Liver (tissue), 9 donors: ENCODE results near the gene ADGRA1. TPM values are rescaled to one million over a fixed set of nuclear protein-coding genes. Genes with fewer than 3 reads are reported as not detected.

Experiments
- DNase-seq: peaks from one replicate; pipeline ENCODE4 v3.0.0-alpha.2; 2017; ENCODE audit warnings: low spot score
- H3K27ac ChIP-seq, 2 donors: one replicate each; pipeline ENCODE4 v1.7.0; 2013; ENCODE audit warnings: inconsistent platforms in 2 of 2, low read length in 2 of 2, control low read depth in 1 of 2, low read depth in 1 of 2, mild to moderate bottlenecking in 1 of 2
- H3K27me3 ChIP-seq, 4 donors: one replicate each; pipeline versions ENCODE4 v1.6.1 to v1.7.0; 2013; ENCODE audit warnings: low read length in 3 of 4, inconsistent platforms in 1 of 4, mild to moderate bottlenecking in 1 of 4, moderate library complexity in 1 of 4; ENCODE audit not compliant: control insufficient read depth in 4 of 4, insufficient read depth in 4 of 4
- H3K36me3 ChIP-seq, 4 donors: one replicate each; pipeline versions ENCODE4 v1.6.1 to v1.7.0; 2013; ENCODE audit warnings: low read length in 3 of 4, mild to moderate bottlenecking in 3 of 4, low read depth in 1 of 4, moderate library complexity in 1 of 4; ENCODE audit not compliant: control insufficient read depth in 4 of 4, insufficient read depth in 3 of 4
- H3K4me1 ChIP-seq, 4 donors: one replicate each; pipeline versions ENCODE4 v1.6.1 to v1.7.0; 2013; ENCODE audit warnings: low read length in 3 of 4, mild to moderate bottlenecking in 3 of 4, moderate library complexity in 1 of 4; ENCODE audit not compliant: control insufficient read depth in 4 of 4, insufficient read depth in 4 of 4
- H3K4me3 ChIP-seq, 3 donors: one replicate each; pipeline versions ENCODE4 v1.6.1 to v1.7.0; 2013; ENCODE audit warnings: low read length in 3 of 3, control low read depth in 1 of 3, low read depth in 1 of 3, mild to moderate bottlenecking in 1 of 3
- H3K9ac ChIP-seq, 2 donors: one replicate each; pipeline ENCODE4 v1.7.0; 2013; ENCODE audit warnings: low read length in 2 of 2, mild to moderate bottlenecking in 2 of 2, moderate library complexity in 2 of 2, control low read depth in 1 of 2, low read depth in 1 of 2
- H3K9me3 ChIP-seq, 4 donors: one replicate each; pipeline versions ENCODE4 v1.6.1 to v1.7.0; 2013; ENCODE audit warnings: low read length in 3 of 4; ENCODE audit not compliant: control insufficient read depth in 4 of 4
- EGR1 ChIP-seq, 2 donors: IDR thresholded peaks; 2 replicates each; pipeline ENCODE4 v1.6.1; 2016 to 2018; ENCODE audit warnings: antibody characterized with exemption in 2 of 2, low read depth in 2 of 2
- FOXA1 ChIP-seq: IDR thresholded peaks from 2 replicates; pipeline ENCODE4 v1.6.1; 2016; ENCODE audit warnings: antibody characterized with exemption
- HNF4A ChIP-seq, 2 donors: conservative IDR thresholded peaks; 2 replicates each; pipeline ENCODE4 v1.6.1; 2016; ENCODE audit warnings: antibody characterized with exemption in 2 of 2, mild to moderate bottlenecking in 2 of 2
- HNF4G ChIP-seq: IDR thresholded peaks from 2 replicates; pipeline ENCODE4 v1.6.1; 2016; ENCODE audit warnings: antibody characterized with exemption
- JUND ChIP-seq, 2 donors: IDR thresholded peaks; 2 replicates each; pipeline ENCODE4 v1.6.1; 2016; ENCODE audit warnings: antibody characterized with exemption in 2 of 2
- NR2F2 ChIP-seq: IDR thresholded peaks from 2 replicates; pipeline ENCODE4 v1.6.1; 2016; ENCODE audit warnings: antibody characterized with exemption
- RXRA ChIP-seq, 2 donors: IDR thresholded peaks; 2 replicates each; pipeline ENCODE4 v1.6.1; 2017 to 2018; ENCODE audit warnings: antibody characterized with exemption in 2 of 2, mild to moderate bottlenecking in 1 of 2
- TAF1 ChIP-seq: conservative IDR thresholded peaks from 2 replicates; pipeline ENCODE4 v1.6.1; 2016; ENCODE audit warnings: antibody characterized with exemption, mild to moderate bottlenecking
- YY1 ChIP-seq: IDR thresholded peaks from 2 replicates; pipeline ENCODE4 v1.6.1; 2016; ENCODE audit warnings: antibody characterized with exemption, mild to moderate bottlenecking
- WGBS: extraction: QIAGEN DNeasy Blood & Tissue Kit; methylation state at CpG from one replicate; pipeline ENCODE4 v1.1.7; 2013; 5-methylcytosine and 5-hydroxymethylcytosine counted together
- polyA plus RNA-seq, 2 donors: library from polyadenylated mRNA; stranded (reverse) in 1 of 2; unstranded in 1 of 2; fragments of 200-250 nt in 1 of 2; fragments of >200 nt in 1 of 2; fragmentation: Nextera tagmentation in 1 of 2; extraction: Ambion mirVana in 1 of 2; gene quantifications; one replicate each; pipeline versions ENCODE4 v1.2.1 to v1.2.3, GENCODE V29; 2013 to 2015
- total RNA-seq, 2 donors: library from RNA; depleted of rRNA; stranded (reverse); fragments of >200 nt; gene quantifications; one replicate each; pipeline ENCODE4 v1.2.3, GENCODE V29; 2014
- TF ChIP-seq, protein P1 (sequence below): IDR thresholded peaks from 2 replicates; pipeline ENCODE4 v1.6.1; 2016; ENCODE audit warnings: antibody characterized with exemption
- TF ChIP-seq, protein P2 (sequence below): fragments of 150-350 bp; IDR thresholded peaks from 2 replicates; pipeline ENCODE4 v1.5.1; 2017; ENCODE audit warnings: improper control_type of control experiment, low read depth, low read length; ENCODE audit not compliant: missing input control
- TF ChIP-seq, protein P3 (sequence below): IDR thresholded peaks from 2 replicates; pipeline ENCODE4 v1.6.1; 2016; ENCODE audit warnings: antibody characterized with exemption, mild to moderate bottlenecking
- TF ChIP-seq, protein P4 (sequence below): IDR thresholded peaks from 2 replicates; pipeline ENCODE4 v1.6.1; 2016; ENCODE audit warnings: antibody characterized with exemption
- donor health status: healthy.
- donor health status: healthy.
- donor health status: healthy.
- donor health status: healthy.
- donor health status: healthy.

Gene ADGRA1
- total and polyA plus RNA-seq, 4 donors = 0.08 to 0.70 (median 0.12) TPM; not detected in 1

DNA sequence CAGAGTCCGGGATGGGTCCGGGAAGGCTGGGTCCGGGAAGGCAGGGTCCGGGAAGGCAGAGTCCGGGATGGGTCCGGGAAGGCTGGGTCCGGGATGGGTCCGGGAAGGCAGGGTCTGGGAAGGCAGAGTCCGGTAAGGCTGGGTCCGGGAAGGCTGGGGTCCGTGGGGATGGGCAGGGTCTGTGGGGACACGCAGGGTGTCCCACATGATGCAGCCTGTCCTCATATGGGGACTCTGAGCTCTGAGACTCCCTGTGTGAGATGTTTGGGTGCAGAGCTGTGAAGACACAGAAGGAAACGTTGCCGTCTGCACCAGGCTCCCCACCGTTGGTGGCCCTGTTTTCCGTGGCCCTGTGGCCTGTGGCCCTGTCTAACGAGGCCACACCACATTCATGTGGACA lies 45.7 kb upstream of the ADGRA1 start:
- H3K27ac ChIP-seq = no peak overlapping the region
- H3K4me1 ChIP-seq = no peaks in the 10 kb centered on the region
- no peak for DNase-seq
- TF ChIP-seq, protein P1, sequence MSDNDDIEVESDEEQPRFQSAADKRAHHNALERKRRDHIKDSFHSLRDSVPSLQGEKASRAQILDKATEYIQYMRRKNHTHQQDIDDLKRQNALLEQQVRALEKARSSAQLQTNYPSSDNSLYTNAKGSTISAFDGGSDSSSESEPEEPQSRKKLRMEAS = no peak
- no peak for TF ChIP-seq FOXA1
- TF ChIP-seq EGR1 (IDR thresholded peaks at IDR 0.05; ENCODE audit: low read depth in 2 of 2) = no peak
- TF ChIP-seq JUND (IDR thresholded peaks at IDR 0.05) = no peak
- H3K9me3 ChIP-seq = no peaks in the 10 kb centered on the region
- no peak overlapping the region for H3K4me3 ChIP-seq
- H3K9ac ChIP-seq = no peak overlapping the region
- no peaks in the 10 kb centered on the region for H3K36me3 ChIP-seq
- 86% methylated on average over 17 of the region's 17 CpGs for WGBS
- H3K27me3 ChIP-seq = peaks cover 0 to 2% (median 0%) of the 10 kb centered on the region in 4 donors

DNA sequence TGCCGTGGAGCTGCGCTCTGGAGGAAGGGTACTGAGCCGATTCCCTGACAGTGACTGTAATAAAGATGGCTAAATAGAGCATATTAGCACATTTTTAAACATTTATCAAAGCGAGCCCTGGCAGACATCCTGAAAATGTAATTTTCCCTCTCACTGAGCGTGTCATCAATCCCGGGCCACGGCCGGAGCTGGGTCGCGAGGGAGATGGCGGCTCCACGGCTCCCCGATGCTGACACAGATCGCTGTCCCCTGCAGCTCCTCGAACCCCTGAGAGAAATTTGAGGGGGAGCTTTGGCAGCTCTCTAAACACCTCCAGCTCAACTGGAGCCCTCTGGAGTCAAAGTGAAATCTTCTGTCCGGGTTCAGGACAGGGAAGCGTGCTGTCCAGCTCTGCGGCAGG lies 44.9 kb upstream of the ADGRA1 start:
- Histone ChIP-seq H3K27ac (no peak overlapping the region), H3K4me3 (no peak overlapping the region), H3K27me3 (peaks cover 0 to 2% (median 0%) of the 10 kb centered on the region in 4 donors), H3K9ac (no peak overlapping the region), H3K4me1 (no peaks in the 10 kb centered on the region), H3K36me3 (no peaks in the 10 kb centered on the region), H3K9me3 (no peaks in the 10 kb centered on the region)
- WGBS = 75% methylated on average over 18 of the region's 18 CpGs
- no peak for DNase-seq
- TF ChIP-seq EGR1 (IDR thresholded peaks at IDR 0.05; ENCODE audit: low read depth in 2 of 2) (no peak), RXRA (IDR thresholded peaks at IDR 0.05) (no peak), NR2F2 (no peak), HNF4A (conservative IDR thresholded peaks at IDR 0.05) (no peak), FOXA1 (no peak), TAF1 (no peak), JUND (IDR thresholded peaks at IDR 0.05) (no peak), HNF4G (no peak), YY1 (no peak)
- TF ChIP-seq, protein P2, sequence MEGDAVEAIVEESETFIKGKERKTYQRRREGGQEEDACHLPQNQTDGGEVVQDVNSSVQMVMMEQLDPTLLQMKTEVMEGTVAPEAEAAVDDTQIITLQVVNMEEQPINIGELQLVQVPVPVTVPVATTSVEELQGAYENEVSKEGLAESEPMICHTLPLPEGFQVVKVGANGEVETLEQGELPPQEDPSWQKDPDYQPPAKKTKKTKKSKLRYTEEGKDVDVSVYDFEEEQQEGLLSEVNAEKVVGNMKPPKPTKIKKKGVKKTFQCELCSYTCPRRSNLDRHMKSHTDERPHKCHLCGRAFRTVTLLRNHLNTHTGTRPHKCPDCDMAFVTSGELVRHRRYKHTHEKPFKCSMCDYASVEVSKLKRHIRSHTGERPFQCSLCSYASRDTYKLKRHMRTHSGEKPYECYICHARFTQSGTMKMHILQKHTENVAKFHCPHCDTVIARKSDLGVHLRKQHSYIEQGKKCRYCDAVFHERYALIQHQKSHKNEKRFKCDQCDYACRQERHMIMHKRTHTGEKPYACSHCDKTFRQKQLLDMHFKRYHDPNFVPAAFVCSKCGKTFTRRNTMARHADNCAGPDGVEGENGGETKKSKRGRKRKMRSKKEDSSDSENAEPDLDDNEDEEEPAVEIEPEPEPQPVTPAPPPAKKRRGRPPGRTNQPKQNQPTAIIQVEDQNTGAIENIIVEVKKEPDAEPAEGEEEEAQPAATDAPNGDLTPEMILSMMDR = no peak
- TF ChIP-seq, protein P3, sequence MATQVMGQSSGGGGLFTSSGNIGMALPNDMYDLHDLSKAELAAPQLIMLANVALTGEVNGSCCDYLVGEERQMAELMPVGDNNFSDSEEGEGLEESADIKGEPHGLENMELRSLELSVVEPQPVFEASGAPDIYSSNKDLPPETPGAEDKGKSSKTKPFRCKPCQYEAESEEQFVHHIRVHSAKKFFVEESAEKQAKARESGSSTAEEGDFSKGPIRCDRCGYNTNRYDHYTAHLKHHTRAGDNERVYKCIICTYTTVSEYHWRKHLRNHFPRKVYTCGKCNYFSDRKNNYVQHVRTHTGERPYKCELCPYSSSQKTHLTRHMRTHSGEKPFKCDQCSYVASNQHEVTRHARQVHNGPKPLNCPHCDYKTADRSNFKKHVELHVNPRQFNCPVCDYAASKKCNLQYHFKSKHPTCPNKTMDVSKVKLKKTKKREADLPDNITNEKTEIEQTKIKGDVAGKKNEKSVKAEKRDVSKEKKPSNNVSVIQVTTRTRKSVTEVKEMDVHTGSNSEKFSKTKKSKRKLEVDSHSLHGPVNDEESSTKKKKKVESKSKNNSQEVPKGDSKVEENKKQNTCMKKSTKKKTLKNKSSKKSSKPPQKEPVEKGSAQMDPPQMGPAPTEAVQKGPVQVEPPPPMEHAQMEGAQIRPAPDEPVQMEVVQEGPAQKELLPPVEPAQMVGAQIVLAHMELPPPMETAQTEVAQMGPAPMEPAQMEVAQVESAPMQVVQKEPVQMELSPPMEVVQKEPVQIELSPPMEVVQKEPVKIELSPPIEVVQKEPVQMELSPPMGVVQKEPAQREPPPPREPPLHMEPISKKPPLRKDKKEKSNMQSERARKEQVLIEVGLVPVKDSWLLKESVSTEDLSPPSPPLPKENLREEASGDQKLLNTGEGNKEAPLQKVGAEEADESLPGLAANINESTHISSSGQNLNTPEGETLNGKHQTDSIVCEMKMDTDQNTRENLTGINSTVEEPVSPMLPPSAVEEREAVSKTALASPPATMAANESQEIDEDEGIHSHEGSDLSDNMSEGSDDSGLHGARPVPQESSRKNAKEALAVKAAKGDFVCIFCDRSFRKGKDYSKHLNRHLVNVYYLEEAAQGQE = no peak
- TF ChIP-seq, protein P4, sequence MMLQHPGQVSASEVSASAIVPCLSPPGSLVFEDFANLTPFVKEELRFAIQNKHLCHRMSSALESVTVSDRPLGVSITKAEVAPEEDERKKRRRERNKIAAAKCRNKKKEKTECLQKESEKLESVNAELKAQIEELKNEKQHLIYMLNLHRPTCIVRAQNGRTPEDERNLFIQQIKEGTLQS = no peak
